ENCODE measurements around the gene TBL3.
A peak's percentile ranks its signal among the peaks of the same experiment; 100 is the strongest.
"Not testable (repeated sequence)": the region's sequence is repeated elsewhere in the genome, so short reads cannot be mapped to it uniquely, and the experiment has no call there.

TBL3 gene

DNA sequence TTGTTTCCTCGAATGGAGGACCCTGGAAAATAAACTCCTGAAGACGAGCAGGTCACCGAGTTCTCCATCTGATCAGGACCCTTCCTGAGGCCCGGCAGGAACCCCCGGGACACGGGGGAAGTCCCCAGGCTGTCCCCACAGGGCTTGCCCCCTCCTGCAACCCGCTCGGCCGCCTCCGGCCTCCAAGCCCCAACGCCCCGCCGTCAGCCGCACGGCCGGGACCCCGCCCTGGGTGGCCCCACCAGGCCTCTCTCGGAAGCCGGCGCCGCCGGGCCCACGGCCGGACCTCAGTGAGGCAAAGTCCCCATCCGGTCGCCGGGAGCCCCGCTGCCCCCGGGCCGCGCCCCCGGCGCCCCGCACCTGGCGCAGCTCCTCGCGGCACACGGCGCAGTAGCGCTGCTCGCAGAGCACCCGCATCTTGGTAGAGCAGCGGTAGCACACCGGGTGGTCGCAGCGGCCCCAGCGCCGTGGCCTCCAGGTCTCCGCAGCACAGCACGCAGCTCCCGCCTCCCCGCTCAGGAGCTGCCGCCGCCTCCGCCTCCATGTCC, 37.4 kb downstream of the TBL3 start:
- TF ChIP-seq SP1 (IDR thresholded peaks at IDR 0.05) (no peak), FOXK2 (IDR thresholded peaks at IDR 0.05) (no peak), ZNF384 (IDR thresholded peaks at IDR 0.05) (no peak), FOXA1 (IDR thresholded peaks at IDR 0.05) (no peak), LEF1 (IDR thresholded peaks at IDR 0.05; ENCODE audit: borderline replicate concordance) (no peak), FOXM1 (IDR thresholded peaks at IDR 0.05; ENCODE audit: borderline replicate concordance) (no peak), HDGF (IDR thresholded peaks at IDR 0.05; ENCODE audit: borderline replicate concordance) (no peak), ARNT (IDR thresholded peaks at IDR 0.05) (no peak), ELF4 (IDR thresholded peaks at IDR 0.05) (no peak), BHLHE40 (IDR thresholded peaks at IDR 0.05; ENCODE audit: borderline replicate concordance) (no peak)
- TF ChIP-seq, protein P1, sequence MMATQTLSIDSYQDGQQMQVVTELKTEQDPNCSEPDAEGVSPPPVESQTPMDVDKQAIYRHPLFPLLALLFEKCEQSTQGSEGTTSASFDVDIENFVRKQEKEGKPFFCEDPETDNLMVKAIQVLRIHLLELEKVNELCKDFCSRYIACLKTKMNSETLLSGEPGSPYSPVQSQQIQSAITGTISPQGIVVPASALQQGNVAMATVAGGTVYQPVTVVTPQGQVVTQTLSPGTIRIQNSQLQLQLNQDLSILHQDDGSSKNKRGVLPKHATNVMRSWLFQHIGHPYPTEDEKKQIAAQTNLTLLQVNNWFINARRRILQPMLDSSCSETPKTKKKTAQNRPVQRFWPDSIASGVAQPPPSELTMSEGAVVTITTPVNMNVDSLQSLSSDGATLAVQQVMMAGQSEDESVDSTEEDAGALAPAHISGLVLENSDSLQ (IDR thresholded peaks at IDR 0.05): no peak
- ChIA-PET CTCF (interaction anchor here (0.6 kb wide), 1 partner anchor 144 kb away, joined by 4 read pairs; no protein-coding TSS in a partner anchor), POLR2A (interaction anchor here (0.6 to 2.2 kb wide), 8 partner anchors 10 to 242 kb away, joined by 3 to 12 read pairs (median 4); partner anchors contain the start of genes ECI1, NHERF2, NPW and RPS2)
- no peak for DNase-seq (ENCODE audit: extremely low spot score)

DNA sequence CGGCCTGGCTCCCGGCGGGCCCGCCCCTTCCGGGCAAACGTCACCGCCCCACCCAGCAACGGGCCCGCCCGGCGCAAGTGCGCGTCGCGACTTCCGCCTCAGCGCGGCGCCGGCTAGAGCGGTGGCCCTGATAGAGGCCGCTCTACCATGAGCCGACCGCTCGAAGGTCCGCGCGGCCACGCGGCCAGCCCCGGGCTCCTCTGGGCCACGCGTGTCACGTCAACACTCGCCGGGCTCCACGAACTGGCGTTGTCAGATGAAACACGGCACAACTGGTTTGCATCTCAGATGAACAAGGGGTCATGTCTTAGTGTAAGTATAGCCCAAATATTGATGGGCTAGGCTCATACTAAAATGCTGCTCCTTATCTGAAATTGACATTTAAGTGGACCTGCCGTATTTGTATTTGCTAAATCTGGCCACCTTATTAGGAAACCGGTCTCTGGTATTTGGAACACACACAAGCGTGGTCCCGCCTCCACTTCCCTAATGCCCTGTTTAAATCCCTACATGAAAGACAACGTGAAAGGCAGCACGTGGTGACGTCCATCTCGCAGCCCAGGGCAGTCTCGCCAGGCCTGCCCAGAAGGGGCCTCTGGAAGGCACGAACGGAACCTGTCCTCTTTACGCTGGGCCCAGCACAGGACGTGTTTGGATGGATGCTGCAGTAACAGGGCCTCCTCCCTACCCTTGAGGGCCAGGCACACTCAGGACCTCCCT, 38.1 kb downstream of the TBL3 start, which contains the start of gene ZNF598:
Gene ZNF598, minus strand, starts transcription at position 31 of the 720 bp plus-strand sequence.
- TF ChIP-seq ARNT (IDR thresholded peaks at IDR 0.05) (no peak), L3MBTL2 (conservative IDR thresholded peaks at IDR 0.05) (peak; percentile 78)
- ChIA-PET POLR2A (interaction anchor here (1.0 to 2.1 kb wide), 2 partner anchors 28 to 145 kb away, joined by 3 to 9 read pairs; partner anchors contain the start of gene TRAF7), CTCF (no interaction called here)
- DNase-seq (ENCODE audit: extremely low spot score): peak; percentile 93

- CTCF ChIA-PET; DNase-seq (ENCODE audit: extremely low spot score): not testable (repeated sequence)
- POLR2A ChIA-PET: interaction anchor here (1.0 to 1.6 kb wide), 2 partner anchors 142 to 144 kb away, joined by 3 read pairs; partner anchors contain the start of gene TRAF7
These were observed 39.9 kb downstream of the TBL3 start for GRCh38 chr16:2011726-2012125.

GRCh38 chr16:2013527-2013926, 41.7 kb downstream of the TBL3 start:
- ChIA-PET POLR2A (interaction anchor here (1.2 to 1.6 kb wide), 2 partner anchors 140 to 142 kb away, joined by 3 to 4 read pairs; partner anchors contain the start of gene TRAF7), CTCF (no interaction called here)
- no peak for DNase-seq (ENCODE audit: extremely low spot score)
- no peak for TF ChIP-seq L3MBTL2 (conservative IDR thresholded peaks at IDR 0.05)
- no peak for TF ChIP-seq FOXK2 (IDR thresholded peaks at IDR 0.05)
- no peak for TF ChIP-seq BHLHE40 (IDR thresholded peaks at IDR 0.05; ENCODE audit: borderline replicate concordance)
- TF ChIP-seq ARNT (IDR thresholded peaks at IDR 0.05): no peak
- no peak for TF ChIP-seq ELF4 (IDR thresholded peaks at IDR 0.05)
- no peak for TF ChIP-seq NFRKB (IDR thresholded peaks at IDR 0.05)
- no peak for TF ChIP-seq TARDBP (IDR thresholded peaks at IDR 0.05)
- TF ChIP-seq, protein P1 (IDR thresholded peaks at IDR 0.05): no peak
- TF ChIP-seq HDGF (IDR thresholded peaks at IDR 0.05; ENCODE audit: borderline replicate concordance): no peak
- TF ChIP-seq LEF1 (IDR thresholded peaks at IDR 0.05; ENCODE audit: borderline replicate concordance): no peak
- TF ChIP-seq FOXA1 (IDR thresholded peaks at IDR 0.05): no peak
- TF ChIP-seq SP1 (IDR thresholded peaks at IDR 0.05): no peak
- no peak for TF ChIP-seq CTBP1 (IDR thresholded peaks at IDR 0.05; ENCODE audit: borderline replicate concordance)

DNA sequence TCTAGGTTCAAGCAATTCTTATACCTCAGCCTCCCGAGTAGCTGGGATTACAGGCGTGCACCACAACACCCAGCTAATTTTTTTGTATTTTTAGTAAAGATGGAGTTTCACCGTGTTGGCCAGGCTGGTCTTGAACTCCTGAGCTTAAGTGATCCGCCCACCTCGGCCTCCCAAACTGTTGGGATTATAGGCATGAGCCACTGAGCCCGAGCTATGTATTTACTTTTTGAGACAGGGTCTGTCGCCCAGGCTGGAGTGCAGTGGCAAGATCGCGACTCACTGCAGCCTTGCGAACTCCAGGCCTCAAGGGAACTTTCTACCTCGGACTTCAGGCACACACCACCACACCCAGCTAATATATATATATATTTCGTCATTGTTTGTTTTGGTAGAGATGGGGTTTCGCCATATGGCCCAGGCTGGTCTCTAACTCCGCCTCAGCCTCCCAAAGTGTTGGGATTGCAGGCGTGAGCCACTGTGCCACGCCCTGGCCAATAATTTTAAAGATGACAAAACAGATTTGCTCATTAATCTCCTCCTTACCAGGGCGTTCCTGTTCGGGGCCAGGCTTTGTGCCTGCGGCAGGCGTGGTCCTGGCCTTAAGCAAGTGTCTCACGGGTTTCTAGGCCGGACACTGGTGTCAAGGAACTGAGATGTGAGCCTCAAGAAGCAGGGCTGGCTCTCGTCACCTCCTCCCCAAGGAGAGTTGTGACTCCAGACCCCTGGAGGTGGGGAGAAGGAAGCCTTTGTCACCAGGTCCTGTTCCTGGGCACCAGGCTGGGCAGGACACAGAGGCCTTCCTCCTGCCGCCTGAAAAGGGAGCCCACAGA, 43.5 kb downstream of the TBL3 start:
- no peak for DNase-seq (ENCODE audit: extremely low spot score)
- CTCF ChIA-PET: no interaction called here
- POLR2A ChIA-PET: interaction anchor here (0.8 to 1.8 kb wide), 6 partner anchors 10 to 140 kb away, joined by 3 to 7 read pairs (median 5); partner anchors contain the start of genes RPS2 and TRAF7
- TF ChIP-seq ZNF384 (IDR thresholded peaks at IDR 0.05): no peak
- 0 out of 2 replicates have a peak, but pooled peaks have one; percentile 64 for TF ChIP-seq HDGF (IDR thresholded peaks at IDR 0.05; ENCODE audit: borderline replicate concordance)

DNA sequence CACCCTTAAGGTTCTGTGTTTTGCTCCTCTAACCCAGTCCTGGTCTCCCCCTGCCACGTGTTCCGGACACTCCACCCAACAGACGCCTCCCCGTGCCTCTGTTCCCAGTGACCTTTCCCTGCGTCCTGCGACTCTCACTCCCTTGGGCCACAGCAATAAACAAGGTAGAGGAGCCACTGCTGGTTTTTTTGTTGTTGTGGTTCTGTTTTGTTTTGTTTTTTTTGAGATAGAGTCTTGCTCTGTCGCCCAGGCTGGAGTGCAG, 44.0 kb downstream of the TBL3 start:
- ChIA-PET CTCF (interaction anchor here (0.6 to 1.3 kb wide), 8 partner anchors 12 to 135 kb away, joined by 3 to 8 read pairs (median 4); partner anchors contain the start of genes NTHL1 and TSC2), POLR2A (interaction anchor here (0.6 to 1.4 kb wide), 8 partner anchors 8 to 139 kb away, joined by 3 to 9 read pairs (median 4); partner anchors contain the start of genes RPS2 and TRAF7)
- TF ChIP-seq L3MBTL2 (conservative IDR thresholded peaks at IDR 0.05): no peak
- no peak for TF ChIP-seq TARDBP (IDR thresholded peaks at IDR 0.05)
- TF ChIP-seq SUZ12 (IDR thresholded peaks at IDR 0.05): no peak
- TF ChIP-seq FOXA1 (IDR thresholded peaks at IDR 0.05): no peak
- TF ChIP-seq ZNF384 (IDR thresholded peaks at IDR 0.05): no peak
- TF ChIP-seq ARNT (IDR thresholded peaks at IDR 0.05): no peak
- TF ChIP-seq ELF4 (IDR thresholded peaks at IDR 0.05): no peak
- TF ChIP-seq NFRKB (IDR thresholded peaks at IDR 0.05): no peak
- TF ChIP-seq BHLHE40 (IDR thresholded peaks at IDR 0.05; ENCODE audit: borderline replicate concordance): no peak
- no peak for TF ChIP-seq FOXM1 (IDR thresholded peaks at IDR 0.05; ENCODE audit: borderline replicate concordance)
- no peak for TF ChIP-seq SP1 (IDR thresholded peaks at IDR 0.05)
- TF ChIP-seq, protein P1 (IDR thresholded peaks at IDR 0.05): no peak

More for the DNA sequence above, 44.0 kb downstream of the TBL3 start:
- no peak for DNase-seq (ENCODE audit: extremely low spot score)

Measured in HEK293T (cell line).